MCF 10A (cell line): ENCODE measurements around the gene USF3. TPM values are rescaled to one million over a fixed set of nuclear protein-coding genes. Genes with fewer than 3 reads are reported as not detected.

Experiments used
- BruUV-seq: library from RNA; stranded (reverse); fragments of 400-500 nt; replicated peaks from 2 replicates; lab custom pipeline; 2021; lab: Mats Ljungman, UMichigan
- CTCF ChIA-PET: fragments of 300-600 bp; sonication (Branson Sonifier 250); formaldehyde crosslinking; extraction: SDS; loops from one replicate; lab custom pipeline; 2021; ENCODE audit warnings: antibody characterized with exemption, inconsistent platforms; lab: Yijun Ruan, JAX
- POLR2A ChIA-PET: fragments of 300-600, 350-650 bp; sonication (Branson Sonifier 250); formaldehyde crosslinking; extraction: SDS; loops from one replicate; lab custom pipeline; 2020; ENCODE audit warnings: antibody characterized with exemption, inconsistent platforms; lab: Yijun Ruan, JAX
- DNase-seq: peaks from one replicate; pipeline ENCODE4 v3.0.0-alpha.2; 2018; ENCODE audit not compliant: unreplicated experiment
- H3K27ac Mint-ChIP-seq: one replicate; pipeline ENCODE4 v1.8.0; 2022; ENCODE audit warnings: mild to moderate bottlenecking, low read depth, mixed read lengths; ENCODE audit not compliant: unreplicated experiment
- H3K27me3 Mint-ChIP-seq: one replicate; pipeline ENCODE4 v1.8.0; 2022; ENCODE audit warnings: mixed read lengths; ENCODE audit not compliant: insufficient read depth, unreplicated experiment
- H3K36me3 Mint-ChIP-seq: one replicate; pipeline ENCODE4 v1.8.0; 2022; ENCODE audit warnings: mild to moderate bottlenecking, moderate library complexity, mixed read lengths; ENCODE audit not compliant: insufficient read depth, unreplicated experiment
- H3K4me1 Mint-ChIP-seq: one replicate; pipeline ENCODE4 v1.8.0; 2022; ENCODE audit warnings: mixed read lengths; ENCODE audit not compliant: insufficient read depth, unreplicated experiment
- H3K4me3 Mint-ChIP-seq: one replicate; pipeline ENCODE4 v1.8.0; 2022; ENCODE audit warnings: mild to moderate bottlenecking, moderate library complexity, mixed read lengths; ENCODE audit not compliant: unreplicated experiment
- H3K9me3 Mint-ChIP-seq: one replicate; pipeline ENCODE4 v1.8.0; 2022; ENCODE audit warnings: mixed read lengths; ENCODE audit not compliant: unreplicated experiment
- intact Hi-C: fragments of 100-400 bp; cut with micrococcal nuclease; formaldehyde crosslinking; loops from 2 replicates; pipeline ENCODE4 v1.14.1; 2022
- total RNA-seq: library from RNA; stranded (reverse); gene quantifications from 2 replicates; pipeline ENCODE4 v1.2.3, GENCODE V29; 2022
- TF ChIP-seq, protein P1 (sequence below): fragments of 200-600 bp; IDR thresholded peaks from one replicate; pipeline ENCODE4 v1.8.0; 2022; ENCODE audit warnings: antibody characterized with exemption, mild to moderate bottlenecking; ENCODE audit not compliant: unreplicated experiment

Gene USF3
- total RNA-seq, 1 experiment from 2014 or later, result 11.9 TPM

DNA sequence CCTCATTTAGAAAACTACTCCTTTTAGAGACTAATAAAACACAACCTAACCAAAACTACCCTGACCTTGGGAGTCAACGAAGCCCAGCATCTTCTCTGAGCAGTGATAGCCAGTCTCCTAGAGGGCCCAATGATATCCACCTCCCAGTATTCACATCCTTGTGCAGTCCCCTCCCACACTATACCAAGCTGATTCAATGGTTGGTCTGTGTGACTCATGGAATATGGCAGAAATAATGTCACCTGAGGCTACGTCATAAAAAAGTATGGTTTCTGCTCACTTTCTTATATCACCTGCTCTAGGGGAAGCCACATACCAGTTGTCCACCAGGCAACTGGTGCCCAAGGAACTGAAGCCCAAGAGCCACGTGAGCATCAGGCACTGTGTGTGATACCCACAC is 21.4 kb upstream of the USF3 start:
- H3K27ac Mint-ChIP-seq, result no peak overlapping the region
- no peaks in the 10 kb centered on the region for H3K9me3 Mint-ChIP-seq
- peaks cover 65% of the 10 kb centered on the region for H3K36me3 Mint-ChIP-seq
- intact Hi-C loops, result no loop called here
- no TSS peak for BruUV-seq
- H3K27me3 Mint-ChIP-seq, result no peaks in the 10 kb centered on the region
- POLR2A ChIA-PET, result interaction anchor here (1.1 to 2.0 kb wide), 2 partner anchors 20 to 23 kb away, joined by 5 to 6 read pairs; no protein-coding TSS in a partner anchor
- CTCF ChIA-PET, result no interaction called here
- no peak overlapping the region for H3K4me3 Mint-ChIP-seq
- TF ChIP-seq, protein P1, sequence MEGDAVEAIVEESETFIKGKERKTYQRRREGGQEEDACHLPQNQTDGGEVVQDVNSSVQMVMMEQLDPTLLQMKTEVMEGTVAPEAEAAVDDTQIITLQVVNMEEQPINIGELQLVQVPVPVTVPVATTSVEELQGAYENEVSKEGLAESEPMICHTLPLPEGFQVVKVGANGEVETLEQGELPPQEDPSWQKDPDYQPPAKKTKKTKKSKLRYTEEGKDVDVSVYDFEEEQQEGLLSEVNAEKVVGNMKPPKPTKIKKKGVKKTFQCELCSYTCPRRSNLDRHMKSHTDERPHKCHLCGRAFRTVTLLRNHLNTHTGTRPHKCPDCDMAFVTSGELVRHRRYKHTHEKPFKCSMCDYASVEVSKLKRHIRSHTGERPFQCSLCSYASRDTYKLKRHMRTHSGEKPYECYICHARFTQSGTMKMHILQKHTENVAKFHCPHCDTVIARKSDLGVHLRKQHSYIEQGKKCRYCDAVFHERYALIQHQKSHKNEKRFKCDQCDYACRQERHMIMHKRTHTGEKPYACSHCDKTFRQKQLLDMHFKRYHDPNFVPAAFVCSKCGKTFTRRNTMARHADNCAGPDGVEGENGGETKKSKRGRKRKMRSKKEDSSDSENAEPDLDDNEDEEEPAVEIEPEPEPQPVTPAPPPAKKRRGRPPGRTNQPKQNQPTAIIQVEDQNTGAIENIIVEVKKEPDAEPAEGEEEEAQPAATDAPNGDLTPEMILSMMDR, result no peak
- no peaks in the 10 kb centered on the region for H3K4me1 Mint-ChIP-seq
- no peak for DNase-seq

DNA sequence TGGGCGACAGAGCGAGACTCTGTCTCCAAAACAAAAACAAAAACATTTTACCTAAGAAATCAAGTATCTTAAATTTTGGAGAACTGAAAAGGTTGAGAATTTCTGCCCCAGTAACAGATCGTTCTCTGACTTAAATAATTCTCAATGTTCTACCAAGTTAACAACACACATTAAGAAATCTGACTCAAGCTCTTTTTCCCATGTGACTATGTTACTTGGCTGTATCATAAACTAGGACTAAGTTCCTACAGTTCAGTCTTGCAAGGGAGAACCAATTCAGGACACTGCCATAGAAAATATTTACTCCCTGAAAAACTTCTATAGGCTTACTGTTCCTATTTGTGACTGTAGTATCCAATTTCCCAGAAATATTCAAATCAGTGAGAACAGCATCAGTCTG is 20.9 kb upstream of the USF3 start:
- H3K27ac Mint-ChIP-seq, result no peak overlapping the region
- no peaks in the 10 kb centered on the region for H3K9me3 Mint-ChIP-seq
- no peaks in the 10 kb centered on the region for H3K27me3 Mint-ChIP-seq
- peaks cover 4% of the 10 kb centered on the region for H3K4me1 Mint-ChIP-seq
- H3K36me3 Mint-ChIP-seq, result peaks cover 60% of the 10 kb centered on the region
- intact Hi-C loops, result no loop called here
- no peak for DNase-seq
- no peak overlapping the region for H3K4me3 Mint-ChIP-seq
- CTCF ChIA-PET, result interaction anchor here (0.6 kb wide), 1 partner anchor 195 kb away, joined by 3 read pairs; no protein-coding TSS in a partner anchor
- TF ChIP-seq, protein P1, result no peak
- POLR2A ChIA-PET, result interaction anchor here (1.0 to 2.0 kb wide), 6 partner anchors 10 to 24 kb away, joined by 4 to 13 read pairs (median 6); partner anchors contain the start of gene USF3
- BruUV-seq, result no TSS peak

DNA sequence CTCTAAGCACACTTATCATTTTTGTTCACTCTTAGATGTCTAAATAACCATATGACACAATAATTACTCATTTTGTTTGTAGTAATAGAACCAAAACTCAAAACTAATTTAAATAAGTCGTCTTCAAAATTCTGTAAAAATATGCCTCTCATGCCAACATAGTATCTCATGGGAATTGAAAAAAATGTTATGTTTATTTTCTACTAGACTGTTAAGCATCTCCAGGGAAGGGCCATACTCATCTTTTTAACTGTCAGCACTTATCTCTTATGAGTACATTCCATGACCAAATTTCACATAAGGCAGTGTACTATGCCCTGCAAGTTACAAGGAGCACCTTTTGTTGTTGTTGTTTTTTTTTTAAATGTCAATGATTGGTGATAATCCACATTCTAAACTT is 18.3 kb upstream of the USF3 start:
- BruUV-seq, result no TSS peak
- intact Hi-C loops, result no loop called here
- no peaks in the 10 kb centered on the region for H3K27me3 Mint-ChIP-seq

DNA sequence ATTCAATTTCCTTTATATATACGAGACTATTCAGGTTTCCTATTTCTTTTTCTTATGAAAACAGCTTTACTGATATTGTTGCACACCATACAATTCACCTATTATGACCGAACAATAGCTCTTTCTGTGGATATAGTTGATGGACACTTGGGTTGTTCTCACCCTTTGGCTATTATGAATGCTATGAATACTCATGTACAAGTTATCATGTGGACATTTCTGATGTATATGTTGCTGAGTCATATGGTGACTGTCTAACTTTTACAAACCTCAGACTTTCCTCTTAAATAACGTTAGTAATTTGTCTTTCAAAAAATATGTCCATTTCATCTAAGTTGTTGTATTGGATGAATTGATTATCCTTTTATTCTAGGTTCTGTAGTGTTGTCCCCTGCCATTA is 15.7 kb upstream of the USF3 start:
- no peaks in the 10 kb centered on the region for H3K9me3 Mint-ChIP-seq
- intact Hi-C loops, result no loop called here
- peak; percentile 13 for DNase-seq
- TF ChIP-seq, protein P1, result no peak
- H3K27ac Mint-ChIP-seq, result no peak overlapping the region
- ChIA-PET CTCF (interaction anchor here (0.9 to 2.2 kb wide), 2 partner anchors 16 to 24 kb away, joined by 3 to 7 read pairs; partner anchors contain the start of gene USF3), POLR2A (interaction anchor here (1.2 to 1.6 kb wide), 3 partner anchors 14 to 198 kb away, joined by 3 to 5 read pairs (median 3); no protein-coding TSS in a partner anchor)
- H3K36me3 Mint-ChIP-seq, result peaks cover 32% of the 10 kb centered on the region
- BruUV-seq, result no TSS peak
- no peak overlapping the region for H3K4me3 Mint-ChIP-seq
- H3K4me1 Mint-ChIP-seq, result peaks cover 6% of the 10 kb centered on the region
- H3K27me3 Mint-ChIP-seq, result no peaks in the 10 kb centered on the region

More for the DNA sequence above, 18.3 kb upstream of the USF3 start:
- no peak overlapping the region for H3K4me3 Mint-ChIP-seq
- TF ChIP-seq, protein P1, result no peak
- no peak for DNase-seq
- H3K4me1 Mint-ChIP-seq, result peaks cover 6% of the 10 kb centered on the region
- H3K27ac Mint-ChIP-seq, result no peak overlapping the region
- H3K36me3 Mint-ChIP-seq, result peaks cover 39% of the 10 kb centered on the region
- H3K9me3 Mint-ChIP-seq, result no peaks in the 10 kb centered on the region
- ChIA-PET POLR2A (interaction anchor here (0.8 to 1.7 kb wide), 5 partner anchors 9 to 30 kb away, joined by 3 to 4 read pairs (median 4); no protein-coding TSS in a partner anchor), CTCF (interaction anchor here (0.6 to 1.7 kb wide), 2 partner anchors 21 to 75 kb away, joined by 3 to 15 read pairs; no protein-coding TSS in a partner anchor)
